ENCODE measurements around the gene NOP14. TPM values are rescaled to one million over a fixed set of nuclear protein-coding genes. Genes with fewer than 3 reads are reported as not detected.

Gene NOP14
- total and polyA plus RNA-seq, 2 experiments from 2014 or later: 29.9 to 38.7 TPM

DNA sequence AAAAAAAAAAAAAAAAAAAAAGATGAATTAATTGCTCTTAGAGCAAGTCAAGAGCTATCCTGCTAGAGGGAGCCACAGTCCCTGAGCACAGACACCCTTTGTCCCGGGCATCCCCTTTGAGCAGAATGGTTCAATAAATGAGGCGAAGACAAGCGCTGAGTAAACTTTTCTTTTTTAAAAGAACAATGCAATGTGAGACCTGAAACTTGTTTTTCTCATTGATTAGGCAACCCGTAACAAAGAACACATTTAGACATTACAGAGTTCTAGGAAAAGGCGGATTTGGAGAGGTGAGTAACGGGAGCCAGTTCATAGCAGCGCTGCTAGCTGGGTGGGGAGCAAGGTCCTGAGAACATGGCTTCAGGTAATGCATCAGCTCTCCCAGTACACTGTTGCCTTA lies 46.2 kb upstream of the NOP14 start:
- H3K27ac ChIP-seq (ENCODE audit: low read depth): no peak overlapping the region
- no peaks in the 10 kb centered on the region for H3F3A ChIP-seq (replicated peaks; ENCODE audit: low read depth)
- peak; percentile 93 for ATAC-seq
- H3K27me3 ChIP-seq (ENCODE audit: insufficient read depth): no peaks in the 10 kb centered on the region
- H4K20me1 ChIP-seq (replicated peaks; ENCODE audit: insufficient read depth): no peaks in the 10 kb centered on the region
- TF ChIP-seq CREB1 (CRISPR knock-in tag; IDR thresholded peaks at IDR 0.05; ENCODE audit: low read depth) (no peak), CTCF (conservative IDR thresholded peaks at IDR 0.05; ENCODE audit: low read depth in 2 of 2) (peak; percentile 43 to 60)
- H3K9me3 Mint-ChIP-seq: no peaks in the 10 kb centered on the region
- H3K27me3 Mint-ChIP-seq (ENCODE audit: insufficient read depth, low read depth, poor library complexity): no peaks in the 10 kb centered on the region
- H3K36me3 Mint-ChIP-seq (ENCODE audit: low read depth): no peaks in the 10 kb centered on the region
- no peaks in the 10 kb centered on the region for H3K4me1 Mint-ChIP-seq
- H3K4me2 ChIP-seq: no peak overlapping the region
- H3K36me3 ChIP-seq (ENCODE audit: insufficient read depth): no peaks in the 10 kb centered on the region
- peak; percentile 68 for DNase-seq (ENCODE audit: low spot score)
- H3K4me3 ChIP-seq: no peak overlapping the region
- no peak overlapping the region for H3K27ac Mint-ChIP-seq
- no peak overlapping the region for H2AFZ ChIP-seq
- no peaks in the 10 kb centered on the region for H3K4me1 ChIP-seq (ENCODE audit: insufficient read depth)
- H3K9me2 ChIP-seq (ENCODE audit: insufficient read depth): no peaks in the 10 kb centered on the region
- no peaks in the 10 kb centered on the region for H3K79me2 ChIP-seq (replicated peaks; ENCODE audit: insufficient read depth)
- no peak overlapping the region for H3K4me3 Mint-ChIP-seq

DNA sequence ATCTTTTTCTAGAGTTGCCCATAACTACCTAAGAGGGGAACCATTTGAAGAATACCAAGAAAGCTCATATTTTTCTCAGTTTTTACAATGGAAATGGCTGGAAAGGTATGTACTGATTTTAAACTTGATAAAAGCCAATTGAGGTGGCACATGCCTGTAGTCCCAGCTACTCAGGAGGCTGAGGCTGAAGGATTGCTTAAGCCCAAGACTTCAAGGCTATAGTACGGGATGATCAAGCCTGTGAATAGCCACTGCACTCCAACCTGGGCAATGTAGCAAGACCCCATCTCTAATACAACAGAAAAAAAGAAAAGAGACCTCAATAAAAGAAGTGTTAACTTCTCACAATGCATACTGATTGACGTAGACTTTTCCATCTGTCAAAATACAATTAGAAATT lies 44.5 kb upstream of the NOP14 start:
- DNase-seq (ENCODE audit: low spot score) (no peak), ATAC-seq (no peak)
- no peaks in the 10 kb centered on the region for H3K27me3 ChIP-seq (ENCODE audit: insufficient read depth)
- H3K36me3 ChIP-seq (ENCODE audit: insufficient read depth): no peaks in the 10 kb centered on the region
- H3K4me3 Mint-ChIP-seq: no peak overlapping the region
- no peak overlapping the region for H3K27ac Mint-ChIP-seq
- no peaks in the 10 kb centered on the region for H3K4me1 Mint-ChIP-seq
- H3K4me3 ChIP-seq: no peak overlapping the region
- no peaks in the 10 kb centered on the region for H4K20me1 ChIP-seq (replicated peaks; ENCODE audit: insufficient read depth)
- no peak overlapping the region for H3K27ac ChIP-seq (ENCODE audit: low read depth)
- no peak overlapping the region for H2AFZ ChIP-seq
- TF ChIP-seq CREB1 (CRISPR knock-in tag; IDR thresholded peaks at IDR 0.05; ENCODE audit: low read depth): no peak
- no peak for TF ChIP-seq REST (IDR thresholded peaks at IDR 0.05; ENCODE audit: unreplicated experiment)
- no peak for TF ChIP-seq STAT1 (IDR thresholded peaks at IDR 0.05; ENCODE audit: unreplicated experiment)
- no peak for TF ChIP-seq EZH2 (IDR thresholded peaks at IDR 0.05; ENCODE audit: low read depth, unreplicated experiment)
- H3K36me3 Mint-ChIP-seq (ENCODE audit: low read depth): no peaks in the 10 kb centered on the region
- no peaks in the 10 kb centered on the region for H3K79me2 ChIP-seq (replicated peaks; ENCODE audit: insufficient read depth)
- H3K9me3 Mint-ChIP-seq: no peaks in the 10 kb centered on the region
- no peaks in the 10 kb centered on the region for H3F3A ChIP-seq (replicated peaks; ENCODE audit: low read depth)
- no peaks in the 10 kb centered on the region for H3K9me2 ChIP-seq (ENCODE audit: insufficient read depth)
- no peaks in the 10 kb centered on the region for H3K4me1 ChIP-seq (ENCODE audit: insufficient read depth)
- H3K4me2 ChIP-seq: no peak overlapping the region
- H3K27me3 Mint-ChIP-seq (ENCODE audit: insufficient read depth, low read depth, poor library complexity): peaks cover 1% of the 10 kb centered on the region

Data from GM23338 (cell line).